Panc1 (cell line): ENCODE measurements around the gene NKAIN2.

Experiments
- POLR2AphosphoS5 ChIP-seq: IDR thresholded peaks from 2 replicates; pipeline ENCODE4 v1.6.1; 2012; ENCODE audit warnings: mild to moderate bottlenecking, low read depth, low read length, moderate library complexity
- TF ChIP-seq, protein P1 (sequence below), 2 experiments: IDR thresholded peaks; 2 replicates each; pipeline ENCODE4 v1.6.1; 2011 to 2012; ENCODE audit warnings: low read depth in 2 of 2, control low read depth in 1 of 2, low read length in 1 of 2, mild to moderate bottlenecking in 1 of 2, moderate library complexity in 1 of 2; ENCODE audit not compliant: insufficient read depth in 1 of 2
- TF ChIP-seq, protein P2 (sequence below): fragments of 450-650 bp; IDR thresholded peaks from 2 replicates; pipeline ENCODE4 v1.5.1; 2017; ENCODE audit warnings: mild to moderate bottlenecking

GRCh38 chr6:124867121-124867520 lies 1063.5 kb downstream of the NKAIN2 start:
- TF ChIP-seq, protein P1, sequence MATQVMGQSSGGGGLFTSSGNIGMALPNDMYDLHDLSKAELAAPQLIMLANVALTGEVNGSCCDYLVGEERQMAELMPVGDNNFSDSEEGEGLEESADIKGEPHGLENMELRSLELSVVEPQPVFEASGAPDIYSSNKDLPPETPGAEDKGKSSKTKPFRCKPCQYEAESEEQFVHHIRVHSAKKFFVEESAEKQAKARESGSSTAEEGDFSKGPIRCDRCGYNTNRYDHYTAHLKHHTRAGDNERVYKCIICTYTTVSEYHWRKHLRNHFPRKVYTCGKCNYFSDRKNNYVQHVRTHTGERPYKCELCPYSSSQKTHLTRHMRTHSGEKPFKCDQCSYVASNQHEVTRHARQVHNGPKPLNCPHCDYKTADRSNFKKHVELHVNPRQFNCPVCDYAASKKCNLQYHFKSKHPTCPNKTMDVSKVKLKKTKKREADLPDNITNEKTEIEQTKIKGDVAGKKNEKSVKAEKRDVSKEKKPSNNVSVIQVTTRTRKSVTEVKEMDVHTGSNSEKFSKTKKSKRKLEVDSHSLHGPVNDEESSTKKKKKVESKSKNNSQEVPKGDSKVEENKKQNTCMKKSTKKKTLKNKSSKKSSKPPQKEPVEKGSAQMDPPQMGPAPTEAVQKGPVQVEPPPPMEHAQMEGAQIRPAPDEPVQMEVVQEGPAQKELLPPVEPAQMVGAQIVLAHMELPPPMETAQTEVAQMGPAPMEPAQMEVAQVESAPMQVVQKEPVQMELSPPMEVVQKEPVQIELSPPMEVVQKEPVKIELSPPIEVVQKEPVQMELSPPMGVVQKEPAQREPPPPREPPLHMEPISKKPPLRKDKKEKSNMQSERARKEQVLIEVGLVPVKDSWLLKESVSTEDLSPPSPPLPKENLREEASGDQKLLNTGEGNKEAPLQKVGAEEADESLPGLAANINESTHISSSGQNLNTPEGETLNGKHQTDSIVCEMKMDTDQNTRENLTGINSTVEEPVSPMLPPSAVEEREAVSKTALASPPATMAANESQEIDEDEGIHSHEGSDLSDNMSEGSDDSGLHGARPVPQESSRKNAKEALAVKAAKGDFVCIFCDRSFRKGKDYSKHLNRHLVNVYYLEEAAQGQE (IDR thresholded peaks at IDR 0.05; ENCODE audit: insufficient read depth in 1 of 2, low read depth in 2 of 2, low read length in 1 of 2): no peak
- TF ChIP-seq, protein P2, sequence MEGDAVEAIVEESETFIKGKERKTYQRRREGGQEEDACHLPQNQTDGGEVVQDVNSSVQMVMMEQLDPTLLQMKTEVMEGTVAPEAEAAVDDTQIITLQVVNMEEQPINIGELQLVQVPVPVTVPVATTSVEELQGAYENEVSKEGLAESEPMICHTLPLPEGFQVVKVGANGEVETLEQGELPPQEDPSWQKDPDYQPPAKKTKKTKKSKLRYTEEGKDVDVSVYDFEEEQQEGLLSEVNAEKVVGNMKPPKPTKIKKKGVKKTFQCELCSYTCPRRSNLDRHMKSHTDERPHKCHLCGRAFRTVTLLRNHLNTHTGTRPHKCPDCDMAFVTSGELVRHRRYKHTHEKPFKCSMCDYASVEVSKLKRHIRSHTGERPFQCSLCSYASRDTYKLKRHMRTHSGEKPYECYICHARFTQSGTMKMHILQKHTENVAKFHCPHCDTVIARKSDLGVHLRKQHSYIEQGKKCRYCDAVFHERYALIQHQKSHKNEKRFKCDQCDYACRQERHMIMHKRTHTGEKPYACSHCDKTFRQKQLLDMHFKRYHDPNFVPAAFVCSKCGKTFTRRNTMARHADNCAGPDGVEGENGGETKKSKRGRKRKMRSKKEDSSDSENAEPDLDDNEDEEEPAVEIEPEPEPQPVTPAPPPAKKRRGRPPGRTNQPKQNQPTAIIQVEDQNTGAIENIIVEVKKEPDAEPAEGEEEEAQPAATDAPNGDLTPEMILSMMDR: no peak
- no peak for TF ChIP-seq POLR2AphosphoS5
